ENCODE results near the gene SINHCAF. TPM values are rescaled to one million over a fixed set of nuclear protein-coding genes. Genes with fewer than 3 reads are reported as not detected.

Gene SINHCAF
- total RNA-seq, 1 donor from 2014 or later: 45.7 TPM

DNA sequence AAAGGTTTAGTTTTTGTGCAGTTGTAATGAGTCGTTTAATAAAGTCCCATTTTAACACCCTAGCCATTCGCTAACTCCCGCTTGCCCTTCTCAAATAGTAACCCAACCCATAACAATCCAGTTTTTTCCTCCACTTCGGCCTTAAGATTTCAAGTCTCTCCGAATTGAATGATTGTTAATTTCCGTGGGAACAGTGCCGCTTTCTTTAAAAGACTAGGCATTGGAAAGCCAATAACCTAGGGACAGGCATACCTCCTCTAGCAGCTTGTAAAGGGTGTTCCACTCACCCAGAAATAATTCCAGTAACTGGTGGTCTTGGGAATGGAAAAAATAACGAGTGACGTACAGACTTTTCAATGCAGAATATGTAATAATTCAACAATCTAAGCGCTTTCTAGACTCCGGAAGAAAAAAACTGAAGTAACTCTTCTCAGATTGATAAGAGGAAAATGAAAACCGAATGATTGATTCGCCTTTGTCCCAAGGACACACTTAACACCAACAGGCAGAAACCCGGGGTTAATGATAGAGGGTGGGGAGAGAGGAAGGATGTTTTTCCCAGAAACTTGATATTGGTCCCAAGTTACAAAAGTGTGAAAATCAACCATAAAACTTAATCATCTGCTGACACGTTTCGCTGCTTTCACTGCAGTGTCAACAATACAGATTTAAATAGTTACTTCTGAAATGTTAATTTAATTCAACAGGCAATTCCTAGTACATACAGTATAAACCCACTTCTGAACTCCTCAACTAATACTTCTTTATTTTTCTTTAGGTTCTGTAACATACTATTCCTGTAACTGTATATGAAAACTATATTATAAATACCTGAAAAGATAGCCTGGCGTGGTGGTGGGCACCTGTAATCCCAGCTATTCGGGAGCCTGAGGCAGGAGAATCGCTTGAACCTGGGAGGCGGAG, 1.0 kb upstream of the SINHCAF start:
- ATAC-seq: no peak
- H3K36me3 ChIP-seq: no peaks in the 10 kb centered on the region
- TF ChIP-seq, protein P1, sequence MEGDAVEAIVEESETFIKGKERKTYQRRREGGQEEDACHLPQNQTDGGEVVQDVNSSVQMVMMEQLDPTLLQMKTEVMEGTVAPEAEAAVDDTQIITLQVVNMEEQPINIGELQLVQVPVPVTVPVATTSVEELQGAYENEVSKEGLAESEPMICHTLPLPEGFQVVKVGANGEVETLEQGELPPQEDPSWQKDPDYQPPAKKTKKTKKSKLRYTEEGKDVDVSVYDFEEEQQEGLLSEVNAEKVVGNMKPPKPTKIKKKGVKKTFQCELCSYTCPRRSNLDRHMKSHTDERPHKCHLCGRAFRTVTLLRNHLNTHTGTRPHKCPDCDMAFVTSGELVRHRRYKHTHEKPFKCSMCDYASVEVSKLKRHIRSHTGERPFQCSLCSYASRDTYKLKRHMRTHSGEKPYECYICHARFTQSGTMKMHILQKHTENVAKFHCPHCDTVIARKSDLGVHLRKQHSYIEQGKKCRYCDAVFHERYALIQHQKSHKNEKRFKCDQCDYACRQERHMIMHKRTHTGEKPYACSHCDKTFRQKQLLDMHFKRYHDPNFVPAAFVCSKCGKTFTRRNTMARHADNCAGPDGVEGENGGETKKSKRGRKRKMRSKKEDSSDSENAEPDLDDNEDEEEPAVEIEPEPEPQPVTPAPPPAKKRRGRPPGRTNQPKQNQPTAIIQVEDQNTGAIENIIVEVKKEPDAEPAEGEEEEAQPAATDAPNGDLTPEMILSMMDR (IDR thresholded peaks at IDR 0.05): no peak
- intact Hi-C loops (cut with DNase I): no loop called here
- peaks cover 19% of the 10 kb centered on the region for H3K4me1 ChIP-seq
- no peaks in the 10 kb centered on the region for H3K9me3 ChIP-seq
- DNase-seq: no peak
- no peaks in the 10 kb centered on the region for H3K27me3 ChIP-seq
- H3K4me3 ChIP-seq: peak overlapping the region; percentile 82
- peak overlapping the region; percentile 91 for H3K27ac ChIP-seq

DNA sequence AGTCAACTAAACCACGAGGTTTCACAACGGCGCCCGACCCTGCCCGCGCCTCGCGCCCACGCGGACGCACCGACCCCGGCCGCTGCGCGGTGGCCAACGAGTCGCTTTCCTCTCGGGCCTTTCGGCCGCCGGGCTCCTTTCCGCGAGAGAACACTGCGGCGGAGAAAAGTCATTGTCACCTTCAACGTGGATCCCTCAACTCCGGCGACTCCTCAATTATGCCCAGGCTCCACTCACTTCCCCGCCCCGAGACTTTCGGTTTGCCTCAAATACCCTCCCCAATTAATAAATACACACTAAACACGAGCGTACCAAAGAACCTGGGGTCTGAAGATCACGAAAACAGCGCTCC, 450 bp downstream of the SINHCAF start:
- intact Hi-C loops (cut with DNase I): no loop called here
- Histone ChIP-seq H3K4me3 (peak overlapping the region; percentile 82), H3K4me1 (peaks cover 25% of the 10 kb centered on the region), H3K27ac (peak overlapping the region; percentile 91), H3K27me3 (no peaks in the 10 kb centered on the region), H3K36me3 (no peaks in the 10 kb centered on the region), H3K9me3 (no peaks in the 10 kb centered on the region)
- ATAC-seq (no peak), DNase-seq (no peak)
- TF ChIP-seq, protein P1 (IDR thresholded peaks at IDR 0.05): no peak

DNA sequence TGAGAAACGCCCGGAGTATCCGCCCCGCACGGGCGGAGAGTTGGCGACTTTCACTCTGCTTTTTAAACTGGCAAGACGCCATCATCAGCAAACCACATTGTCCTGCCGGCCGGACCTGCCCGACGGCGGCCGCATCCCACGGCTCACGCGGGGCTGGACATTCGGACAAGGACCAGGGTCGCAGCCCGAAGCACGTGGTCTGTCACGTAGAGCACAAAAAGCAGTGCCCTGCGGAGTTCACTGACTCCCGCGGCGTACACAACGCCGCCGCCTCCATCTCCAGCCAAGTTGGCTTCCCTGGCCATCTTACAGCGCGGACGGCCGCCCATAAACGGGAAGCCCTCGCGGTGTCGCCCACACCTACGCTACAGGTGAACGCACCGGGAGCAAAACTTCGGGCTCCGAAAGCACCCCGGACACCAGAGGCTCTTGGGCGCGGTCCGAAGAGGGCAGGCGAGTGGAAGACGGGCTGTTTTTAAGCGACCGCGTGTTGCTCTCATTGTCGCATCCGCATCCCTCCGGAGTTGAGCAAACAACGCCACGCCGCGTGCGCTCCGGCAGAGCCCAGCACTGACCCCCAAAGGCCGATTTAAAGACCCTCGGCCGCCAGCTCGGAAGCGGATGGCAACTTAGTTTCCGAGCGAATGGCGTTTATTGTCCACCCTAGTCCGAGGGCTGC, 966 bp downstream of the SINHCAF start:
- DNase-seq (peak; percentile 81), ATAC-seq (peak; percentile 36)
- peaks cover 25% of the 10 kb centered on the region for H3K4me1 ChIP-seq
- H3K27me3 ChIP-seq: no peaks in the 10 kb centered on the region
- H3K4me3 ChIP-seq: peak overlapping the region; percentile 82
- H3K27ac ChIP-seq: peak overlapping the region; percentile 91
- no peaks in the 10 kb centered on the region for H3K36me3 ChIP-seq
- intact Hi-C loops (cut with DNase I): no loop called here
- TF ChIP-seq, protein P1 (IDR thresholded peaks at IDR 0.05): no peak
- no peaks in the 10 kb centered on the region for H3K9me3 ChIP-seq

DNA sequence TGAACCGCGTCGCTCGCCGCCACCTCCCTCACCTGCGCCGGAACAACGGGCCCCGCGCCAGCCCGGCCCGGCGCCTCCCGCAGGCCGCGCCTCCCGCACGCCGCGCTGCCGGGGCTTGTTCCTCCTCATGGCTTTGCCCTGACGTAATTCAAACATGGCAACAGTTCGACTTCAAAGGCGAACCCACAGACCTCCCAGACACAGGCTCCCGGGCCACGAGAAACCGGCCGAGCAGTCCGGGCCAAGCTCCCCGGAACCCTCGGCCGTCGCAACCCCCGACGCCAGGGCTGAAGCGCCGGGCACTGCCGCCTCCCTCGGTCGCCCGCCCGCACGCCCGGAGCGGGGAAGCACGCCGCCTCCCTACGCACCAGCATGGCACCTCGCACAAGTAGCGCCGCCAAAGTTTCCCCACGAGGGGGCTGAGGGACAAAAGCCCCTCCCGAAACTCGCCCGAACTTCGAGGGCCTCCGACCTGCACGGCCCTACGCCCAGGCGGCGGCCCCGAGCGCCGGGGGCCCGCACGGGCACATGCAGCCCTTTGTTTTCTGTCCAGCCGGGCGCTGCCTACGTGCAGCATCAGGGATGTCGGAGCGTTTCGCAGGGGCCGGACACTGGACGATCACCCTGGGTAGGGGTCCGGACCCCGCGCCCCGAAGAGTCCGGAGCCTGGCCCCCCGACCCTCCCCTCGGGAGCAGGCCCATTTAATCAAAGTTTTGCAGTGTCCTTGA, 1.7 kb downstream of the SINHCAF start:
- DNase-seq: peak; percentile 89
- Histone ChIP-seq H3K36me3 (no peaks in the 10 kb centered on the region), H3K4me3 (peak overlapping the region; percentile 82), H3K27ac (peak overlapping the region; percentile 91), H3K9me3 (no peaks in the 10 kb centered on the region), H3K4me1 (peaks cover 25% of the 10 kb centered on the region), H3K27me3 (no peaks in the 10 kb centered on the region)
- peak; percentile 76 for ATAC-seq
- TF ChIP-seq, protein P1 (IDR thresholded peaks at IDR 0.05): no peak
- intact Hi-C loops (cut with DNase I): no loop called here

DNA sequence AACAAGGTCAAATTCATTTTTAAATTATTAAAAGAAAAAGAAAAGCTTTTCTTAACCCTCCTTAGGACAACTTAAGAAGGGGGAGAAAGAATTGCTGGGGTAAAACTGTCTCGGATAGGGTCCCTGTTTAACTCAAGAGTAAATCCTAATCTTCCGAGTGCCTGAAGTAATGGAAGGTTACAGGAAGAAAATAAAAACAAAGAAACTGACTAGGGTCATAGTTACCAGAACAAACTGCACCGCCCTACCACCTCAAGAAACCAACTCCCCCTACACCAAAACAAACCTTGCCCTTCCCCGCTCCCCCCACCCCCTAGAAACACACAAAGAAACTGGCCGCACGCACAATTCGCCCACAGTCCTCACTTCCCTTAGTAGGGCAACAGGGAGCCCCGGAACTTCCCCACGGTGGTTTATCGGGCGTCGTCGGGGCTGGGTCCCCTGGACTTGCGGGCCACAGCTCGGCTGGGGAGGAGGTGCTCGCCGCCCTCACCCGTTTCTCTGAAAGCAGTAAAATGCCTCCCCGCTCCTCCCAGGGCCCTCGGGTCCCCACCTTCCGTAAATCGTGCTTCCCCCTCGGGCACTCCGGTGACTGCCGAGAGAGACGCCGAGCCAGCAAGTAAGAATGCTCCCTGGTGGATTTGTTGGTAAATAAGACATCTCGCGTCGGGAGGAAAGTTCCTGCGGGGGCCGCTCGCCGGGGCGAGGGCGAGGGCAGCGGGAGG, 2.4 kb downstream of the SINHCAF start:
- Histone ChIP-seq H3K27ac (peak overlapping the region; percentile 91), H3K4me1 (peaks cover 25% of the 10 kb centered on the region), H3K36me3 (no peaks in the 10 kb centered on the region), H3K9me3 (no peaks in the 10 kb centered on the region), H3K4me3 (peak overlapping the region; percentile 82), H3K27me3 (no peaks in the 10 kb centered on the region)
- intact Hi-C loops (cut with DNase I): no loop called here
- peak; percentile 15 for ATAC-seq
- TF ChIP-seq, protein P1 (IDR thresholded peaks at IDR 0.05): no peak
- peak; percentile 80 for DNase-seq
